Activated naive CD4-positive, alpha-beta T cell treated with anti-CD3 and anti-CD28 coated beads for 36 hours (primary cell): ENCODE measurements around the gene POLR2C. TPM values are rescaled to one million over a fixed set of nuclear protein-coding genes. Genes with fewer than 3 reads are reported as not detected.

Experiments
- CTCF ChIA-PET: fragments of 350-600 bp; sonication (Branson Sonifier 250); formaldehyde crosslinking; loops from one replicate; lab custom pipeline; 2021; ENCODE audit warnings: antibody characterized with exemption; lab: Charles Lee
- DNase-seq: peaks from one replicate; pipeline ENCODE4 v3.0.0-alpha.2; 2020
- H3K27ac Mint-ChIP-seq: one replicate; pipeline ENCODE4 v1.8.0; 2021; ENCODE audit warnings: mild to moderate bottlenecking, mixed read lengths
- H3K27me3 Mint-ChIP-seq: one replicate; pipeline ENCODE4 v1.8.0; 2021; ENCODE audit warnings: low read depth, mixed read lengths
- H3K36me3 Mint-ChIP-seq: one replicate; pipeline ENCODE4 v1.8.0; 2021; ENCODE audit warnings: low read depth, mixed read lengths
- H3K4me1 Mint-ChIP-seq: one replicate; pipeline ENCODE4 v1.8.0; 2021; ENCODE audit warnings: low read depth, mixed read lengths
- H3K4me3 Mint-ChIP-seq: one replicate; pipeline ENCODE4 v1.8.0; 2021; ENCODE audit warnings: mild to moderate bottlenecking, moderate library complexity, mixed read lengths
- H3K9me3 Mint-ChIP-seq: one replicate; pipeline ENCODE4 v1.8.0; 2021; ENCODE audit warnings: mixed read lengths
- intact Hi-C: fragments of 100-400 bp; cut with micrococcal nuclease; formaldehyde crosslinking; loops from one replicate; pipeline ENCODE4 v1.15.1; 2023
- total RNA-seq, 2 experiments: library from RNA; stranded (reverse); gene quantifications; one replicate each; pipeline ENCODE4 v1.2.3, GENCODE V29; 2021

POLR2C gene
- total RNA-seq, 2 experiments from 2014 or later = 49.4 to 53.0 TPM

DNA sequence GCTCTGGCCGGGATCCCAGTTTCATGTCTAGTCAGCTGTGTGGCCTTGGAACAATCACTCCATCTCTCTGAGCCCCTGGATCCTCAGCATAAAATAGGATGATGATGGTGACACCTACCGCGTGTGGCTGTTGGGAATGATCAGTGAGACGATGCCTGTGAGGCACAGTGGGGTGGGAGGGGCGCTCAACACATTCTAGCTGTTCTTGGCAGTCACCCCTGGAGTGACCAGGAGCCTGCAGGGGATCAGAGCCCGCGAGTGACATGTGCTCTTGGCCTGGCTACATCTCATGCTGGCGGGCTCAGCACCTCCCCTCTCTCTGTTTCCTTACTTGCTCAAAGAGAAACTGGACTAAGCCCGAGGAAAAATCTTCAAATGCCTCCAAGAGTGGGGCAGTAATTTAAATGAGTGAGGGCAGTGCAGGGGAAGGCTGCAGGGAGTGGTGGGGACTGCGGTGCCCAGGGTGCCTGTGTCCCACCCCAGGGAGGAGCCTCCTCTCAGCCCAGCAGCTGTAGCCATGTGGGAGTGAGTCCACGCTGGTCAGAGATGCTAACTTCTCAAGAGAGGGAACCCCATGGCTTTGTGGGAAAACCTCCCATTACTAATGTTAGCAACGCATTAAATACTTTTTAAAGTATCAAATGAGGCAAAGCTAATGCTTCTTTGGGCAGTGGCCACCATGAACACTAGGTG lies 46.9 kb downstream of the POLR2C start:
- intact Hi-C loops = no loop called here
- DNase-seq = no peak
- Mint-ChIP-seq H3K9me3 (no peaks in the 10 kb centered on the region), H3K27ac (no peak overlapping the region), H3K4me3 (no peak overlapping the region), H3K27me3 (no peaks in the 10 kb centered on the region), H3K36me3 (no peaks in the 10 kb centered on the region), H3K4me1 (no peaks in the 10 kb centered on the region)
- CTCF ChIA-PET = interaction anchor here (1.1 to 1.6 kb wide), 4 partner anchors 9 to 92 kb away, joined by 3 read pairs; no protein-coding TSS in a partner anchor

DNA sequence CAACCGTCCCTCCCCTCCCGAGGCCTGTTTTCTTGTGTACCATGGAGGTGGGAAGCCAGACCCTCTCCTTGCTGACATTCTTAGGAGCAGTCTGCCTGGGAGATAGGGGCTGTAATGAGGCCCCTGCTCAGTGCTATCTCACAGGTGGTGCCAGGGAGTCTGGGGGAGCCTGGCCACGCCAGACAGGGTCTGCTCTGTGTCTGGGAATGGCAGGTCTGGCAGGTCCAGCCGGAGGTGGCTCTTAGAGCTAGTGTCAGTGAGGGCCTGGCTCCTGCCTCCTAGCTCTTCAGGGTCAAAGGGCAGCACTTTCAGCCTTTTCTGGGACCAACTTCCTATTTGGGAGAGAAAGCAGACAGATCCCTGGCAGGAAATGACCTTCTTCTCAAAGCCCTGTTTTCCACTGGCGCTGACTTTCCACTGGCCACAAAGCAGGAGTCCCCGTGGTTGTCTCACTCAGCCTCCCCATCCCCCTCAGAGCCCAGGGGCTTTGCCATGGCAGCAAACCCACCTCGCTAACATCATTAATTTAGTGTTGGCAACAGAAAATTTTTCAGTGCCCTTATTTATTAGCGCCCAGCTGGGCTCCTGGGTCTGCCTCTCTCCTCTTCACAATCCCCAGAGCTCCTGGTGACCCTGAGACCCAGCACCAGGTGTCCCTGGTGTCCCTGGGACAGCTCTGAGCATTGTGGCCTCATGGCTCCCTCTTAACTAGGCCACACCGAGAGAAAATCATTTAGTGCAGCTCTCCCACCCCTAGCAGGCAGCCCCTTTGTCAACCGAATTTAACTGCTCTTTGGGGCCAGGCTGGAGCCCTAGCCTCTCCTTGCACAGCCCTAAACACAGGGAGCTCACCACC lies 47.8 kb downstream of the POLR2C start:
- Mint-ChIP-seq H3K4me3 (no peak overlapping the region), H3K4me1 (no peaks in the 10 kb centered on the region), H3K27ac (no peak overlapping the region), H3K9me3 (no peaks in the 10 kb centered on the region), H3K36me3 (no peaks in the 10 kb centered on the region), H3K27me3 (no peaks in the 10 kb centered on the region)
- CTCF ChIA-PET = interaction anchor here (0.6 to 2.2 kb wide), 4 partner anchors 10 to 752 kb away, joined by 3 to 10 read pairs (median 4); no protein-coding TSS in a partner anchor
- intact Hi-C loops = no loop called here
- no peak for DNase-seq

DNA sequence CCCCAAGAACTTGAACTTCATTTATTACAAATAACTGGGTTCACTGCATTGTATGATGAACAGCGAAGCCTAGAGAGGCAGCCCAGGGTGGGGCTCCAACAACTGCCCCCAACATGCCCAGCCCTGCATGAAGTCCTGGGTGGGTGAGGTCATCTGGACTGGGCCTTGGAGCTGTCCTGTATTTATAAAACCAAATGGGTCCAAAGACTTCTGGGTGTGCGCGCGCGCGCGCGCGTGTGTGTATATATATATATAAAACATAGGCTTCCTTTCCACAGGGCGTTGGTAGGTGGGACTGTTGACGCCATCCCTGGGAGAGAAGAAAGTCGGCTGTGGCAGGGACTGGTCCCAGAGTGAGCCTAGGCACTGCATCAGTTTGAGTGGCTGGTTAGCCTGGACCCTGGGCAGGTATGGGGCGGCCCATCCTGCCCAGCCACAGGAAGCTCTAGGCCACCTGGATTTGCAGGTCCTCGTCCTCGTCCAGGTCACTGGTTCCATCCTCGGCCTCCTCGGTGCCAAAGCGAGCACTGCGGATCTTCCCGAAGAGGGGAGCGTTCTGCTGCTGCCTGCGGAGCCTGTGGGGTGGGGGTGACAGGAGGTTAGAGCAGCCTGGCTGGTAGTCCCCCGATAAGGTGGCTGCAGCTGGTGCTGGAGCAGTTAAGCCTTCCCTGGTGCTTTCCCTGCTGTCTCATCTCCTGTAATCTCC lies 50.0 kb downstream of the POLR2C start:
- no peak for DNase-seq
- Mint-ChIP-seq H3K4me3 (no peak overlapping the region), H3K9me3 (no peaks in the 10 kb centered on the region), H3K27ac (no peak overlapping the region), H3K4me1 (no peaks in the 10 kb centered on the region), H3K36me3 (peaks cover 2% of the 10 kb centered on the region), H3K27me3 (no peaks in the 10 kb centered on the region)
- intact Hi-C loops = no loop called here
- CTCF ChIA-PET = interaction anchor here (2.1 kb wide), 1 partner anchor 37 kb away, joined by 8 read pairs; no protein-coding TSS in a partner anchor

DNA sequence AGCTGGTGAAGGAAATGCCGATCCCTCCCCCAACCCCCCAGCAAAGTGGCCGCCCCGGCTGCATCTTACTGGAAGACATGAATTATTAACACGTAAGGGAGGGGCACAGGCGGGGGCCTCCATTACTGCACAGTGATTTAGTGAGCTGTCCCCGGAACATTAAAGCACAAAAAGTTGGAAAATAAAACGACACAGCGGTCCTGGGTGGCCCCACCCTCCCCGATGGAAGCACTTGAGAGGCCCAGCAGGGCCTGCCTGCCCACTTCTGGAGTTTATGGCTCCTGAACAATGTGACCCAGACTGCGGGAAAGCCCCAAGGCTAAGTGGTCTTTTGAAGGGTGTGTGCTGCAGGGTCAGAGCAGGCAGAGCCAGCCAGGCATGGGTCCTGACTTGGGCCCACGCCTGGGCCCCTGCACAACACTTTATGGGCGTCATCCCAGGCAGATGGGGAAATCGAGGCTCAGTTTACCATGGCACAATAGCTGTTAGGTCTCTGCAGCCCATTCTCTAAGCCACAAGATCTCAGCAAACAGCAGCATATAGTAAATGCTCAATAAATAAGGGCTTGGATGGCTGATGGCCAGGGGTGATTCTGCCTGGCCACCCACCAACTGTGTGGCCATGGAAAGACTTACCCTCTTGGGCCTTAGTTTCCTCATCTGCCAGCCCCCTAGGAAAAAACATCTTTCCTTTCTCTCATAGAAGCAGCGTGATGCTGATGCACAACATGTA lies 51.1 kb downstream of the POLR2C start:
- DNase-seq = no peak
- Mint-ChIP-seq H3K27me3 (no peaks in the 10 kb centered on the region), H3K4me3 (no peak overlapping the region), H3K4me1 (no peaks in the 10 kb centered on the region), H3K27ac (no peak overlapping the region), H3K36me3 (peaks cover 2% of the 10 kb centered on the region), H3K9me3 (no peaks in the 10 kb centered on the region)
- CTCF ChIA-PET = interaction anchor here (0.6 to 2.1 kb wide), 4 partner anchors 38 to 543 kb away, joined by 3 to 8 read pairs (median 3); no protein-coding TSS in a partner anchor
- intact Hi-C loops = no loop called here

DNA sequence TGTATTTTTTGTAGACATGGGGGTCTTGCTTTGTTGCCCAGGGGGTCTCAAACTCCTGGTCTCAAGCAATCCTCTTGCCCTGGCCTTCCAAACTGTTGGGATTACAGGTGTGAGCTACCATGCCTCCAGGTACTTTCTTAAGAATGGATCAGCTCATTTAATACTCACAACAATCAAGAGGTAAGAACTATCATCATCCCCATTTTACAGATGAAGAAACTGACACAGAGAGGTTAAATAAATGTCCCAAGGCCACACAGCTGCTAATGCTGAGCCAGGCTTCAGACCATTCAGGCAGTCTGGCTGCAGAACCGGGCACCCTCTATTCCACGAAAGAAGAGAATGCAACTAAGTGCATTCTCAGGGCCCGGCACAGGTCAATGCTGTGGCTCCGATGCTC lies 51.9 kb downstream of the POLR2C start:
- Mint-ChIP-seq H3K27ac (no peak overlapping the region), H3K27me3 (no peaks in the 10 kb centered on the region), H3K36me3 (peaks cover 2% of the 10 kb centered on the region), H3K4me3 (no peak overlapping the region), H3K9me3 (no peaks in the 10 kb centered on the region), H3K4me1 (no peaks in the 10 kb centered on the region)
- intact Hi-C loops = no loop called here
- DNase-seq = no peak
- CTCF ChIA-PET = interaction anchor here (1.1 to 2.1 kb wide), 2 partner anchors 39 to 97 kb away, joined by 3 to 8 read pairs; no protein-coding TSS in a partner anchor

DNA sequence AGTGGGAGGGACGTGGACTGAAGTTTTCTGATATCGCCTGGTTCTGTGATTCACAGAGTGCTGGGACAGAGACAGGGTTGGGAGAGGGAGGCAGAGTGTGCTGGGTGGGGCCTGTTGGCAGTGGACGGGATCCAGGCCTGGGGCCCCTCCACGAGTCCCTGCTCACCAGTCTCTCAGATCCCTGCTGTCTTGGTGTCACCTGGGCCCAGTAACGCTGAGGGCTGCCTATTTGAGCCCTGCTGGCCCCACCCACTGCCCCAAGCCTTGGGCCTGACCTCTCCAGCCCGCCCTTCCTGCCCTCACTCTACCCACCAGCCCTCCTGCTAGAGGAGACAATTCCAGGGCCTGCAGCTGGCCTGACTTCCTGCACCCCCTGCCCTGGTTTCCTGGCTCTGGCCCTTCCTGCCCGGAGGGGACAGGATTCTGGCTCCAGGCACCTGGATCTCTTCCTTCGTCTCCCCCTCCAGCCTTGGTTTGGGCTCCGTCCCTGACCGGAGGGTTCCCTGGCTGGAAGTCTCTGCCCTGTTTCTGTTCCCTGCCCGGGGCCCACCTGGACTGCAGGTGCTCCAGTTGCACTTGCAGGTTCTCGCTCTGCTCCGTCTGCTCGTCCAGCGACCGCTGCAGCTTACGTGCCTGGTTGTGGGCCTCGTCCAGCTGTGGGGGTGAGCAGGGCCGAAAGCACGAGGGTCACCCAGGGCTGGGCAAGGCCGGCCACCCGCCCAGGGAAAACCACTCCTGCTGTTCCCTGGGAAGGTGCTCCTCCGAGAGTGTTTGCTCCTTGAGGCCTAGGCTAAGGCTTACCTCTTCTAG lies 52.5 kb downstream of the POLR2C start:
- DNase-seq = no peak
- no peak overlapping the region for H3K4me3 Mint-ChIP-seq
- no peaks in the 10 kb centered on the region for H3K27me3 Mint-ChIP-seq
- no peaks in the 10 kb centered on the region for H3K9me3 Mint-ChIP-seq
- intact Hi-C loops = no loop called here
- no peak overlapping the region for H3K27ac Mint-ChIP-seq
- H3K36me3 Mint-ChIP-seq = peaks cover 2% of the 10 kb centered on the region
- CTCF ChIA-PET = interaction anchor here (1.1 to 2.1 kb wide), 2 partner anchors 40 to 97 kb away, joined by 3 to 8 read pairs; no protein-coding TSS in a partner anchor
- H3K4me1 Mint-ChIP-seq = peaks cover under 1% of the 10 kb centered on the region

DNA sequence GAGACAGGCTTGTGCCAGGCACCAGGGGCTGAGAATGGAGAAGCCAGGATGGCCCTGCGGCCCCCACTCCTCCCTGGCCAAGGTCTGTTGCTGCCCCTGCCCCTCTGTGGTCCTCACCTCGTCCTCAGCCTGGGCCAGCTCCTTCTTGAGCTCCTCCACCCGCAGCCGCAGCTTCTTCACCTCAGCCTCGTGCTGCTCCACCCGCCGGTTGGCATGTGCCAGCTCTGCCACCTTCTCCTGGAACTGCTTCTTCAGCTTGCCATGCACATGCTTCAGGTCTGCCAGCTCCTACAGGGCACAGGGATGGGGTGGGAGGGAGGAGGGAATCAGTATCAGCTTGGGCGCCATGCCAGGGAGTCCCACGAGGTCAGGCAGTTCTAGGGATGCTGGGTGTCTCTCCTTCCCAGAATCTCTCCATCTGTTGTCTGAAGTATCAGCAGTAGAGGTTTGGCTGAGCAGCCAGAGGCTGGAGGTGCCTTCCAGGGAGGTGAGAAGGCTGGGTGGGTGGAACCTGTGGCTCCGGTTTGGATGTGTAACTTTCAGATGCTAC lies 53.8 kb downstream of the POLR2C start:
- Mint-ChIP-seq H3K4me3 (no peak overlapping the region), H3K27me3 (no peaks in the 10 kb centered on the region), H3K36me3 (peaks cover 2% of the 10 kb centered on the region), H3K9me3 (no peaks in the 10 kb centered on the region), H3K4me1 (peaks cover 4% of the 10 kb centered on the region), H3K27ac (no peak overlapping the region)
- intact Hi-C loops = no loop called here
- CTCF ChIA-PET = interaction anchor here (0.8 to 5.9 kb wide), 9 partner anchors 12 to 213 kb away, joined by 3 to 79 read pairs (median 4); partner anchors contain the start of genes CCDC102A and POLR2C
- DNase-seq = no peak

DNA sequence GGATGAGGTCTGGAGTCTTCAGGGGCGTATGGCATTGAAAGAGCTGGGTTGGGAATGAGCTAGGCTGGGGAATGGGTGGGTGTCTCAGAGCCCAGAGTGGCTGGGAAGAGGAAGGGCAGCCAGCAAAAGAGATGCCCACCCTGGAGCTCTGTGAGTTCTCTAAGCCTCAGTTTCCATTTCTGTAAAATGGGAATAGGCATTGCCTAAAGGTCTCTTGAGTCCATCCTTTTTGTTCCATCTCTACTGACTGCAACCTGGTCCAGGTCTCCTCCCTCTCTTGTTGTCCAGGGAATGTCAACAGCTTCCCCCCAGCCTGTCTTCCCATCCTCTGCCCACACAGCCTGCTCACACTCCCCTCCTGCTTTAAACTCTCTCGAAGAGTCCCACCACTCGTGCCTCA lies 54.3 kb downstream of the POLR2C start:
- intact Hi-C loops = no loop called here

DNA sequence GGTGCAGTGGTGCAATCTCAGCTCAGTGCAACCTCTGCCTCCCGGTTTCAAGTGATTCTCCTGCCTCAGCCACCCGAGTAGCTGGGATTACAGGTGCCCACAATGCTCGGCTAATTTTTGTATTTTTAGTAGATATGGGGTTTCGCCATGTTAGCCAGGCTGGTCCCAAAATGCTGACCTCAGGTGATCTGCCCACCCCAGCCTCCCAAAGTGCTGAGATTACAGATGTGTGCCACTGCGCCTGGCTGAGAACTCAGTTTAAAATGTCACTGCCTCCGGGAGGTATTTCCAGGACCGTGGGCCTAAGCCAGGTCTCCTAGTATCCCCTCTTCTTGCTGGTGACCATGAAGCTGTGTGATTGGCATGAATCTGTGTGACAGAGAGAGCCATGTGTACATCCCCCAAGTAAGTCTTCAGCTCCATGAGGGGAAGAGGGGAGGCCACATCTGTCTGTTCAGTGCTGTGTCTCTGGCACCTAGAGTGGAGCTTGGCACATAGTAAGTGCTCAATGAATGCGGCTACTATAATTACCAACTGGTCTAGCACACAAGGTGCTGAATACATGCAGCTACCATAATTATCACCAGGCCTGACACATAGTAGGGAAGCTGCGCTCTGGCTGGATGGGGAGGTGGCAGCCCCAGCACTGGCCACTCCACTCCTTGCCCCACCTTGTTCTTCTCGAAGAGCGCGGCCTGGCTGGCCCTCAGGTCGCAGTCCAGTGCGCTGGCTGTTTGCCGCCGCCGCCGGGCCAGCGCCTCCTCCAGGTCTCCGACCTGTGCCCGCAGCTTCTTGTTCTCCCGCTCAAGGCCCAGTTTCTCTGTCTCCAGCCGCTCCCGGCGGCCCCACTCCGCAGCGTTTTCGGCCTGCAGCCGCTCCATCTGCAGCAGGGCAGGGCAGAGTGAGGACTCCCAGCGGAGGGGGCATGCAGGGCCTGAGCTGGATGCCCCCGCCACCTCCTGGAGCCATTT lies 55.2 kb downstream of the POLR2C start:
- CTCF ChIA-PET = interaction anchor here (0.7 to 5.9 kb wide), 12 partner anchors 10 to 106 kb away, joined by 3 to 79 read pairs (median 4); partner anchors contain the start of genes CCDC102A, CIAPIN1, COQ9 and DOK4
- peaks cover 2% of the 10 kb centered on the region for H3K36me3 Mint-ChIP-seq
- intact Hi-C loops = no loop called here
- no peak for DNase-seq
- no peak overlapping the region for H3K4me3 Mint-ChIP-seq
- no peak overlapping the region for H3K27ac Mint-ChIP-seq
- no peaks in the 10 kb centered on the region for H3K9me3 Mint-ChIP-seq
- no peaks in the 10 kb centered on the region for H3K27me3 Mint-ChIP-seq
- peaks cover 4% of the 10 kb centered on the region for H3K4me1 Mint-ChIP-seq

More for the DNA sequence above, 54.3 kb downstream of the POLR2C start:
- DNase-seq = no peak
- Mint-ChIP-seq H3K36me3 (peaks cover 2% of the 10 kb centered on the region), H3K27me3 (no peaks in the 10 kb centered on the region), H3K27ac (no peak overlapping the region), H3K4me1 (peaks cover 4% of the 10 kb centered on the region), H3K4me3 (no peak overlapping the region), H3K9me3 (no peaks in the 10 kb centered on the region)
- CTCF ChIA-PET = interaction anchor here (0.8 to 5.9 kb wide), 10 partner anchors 11 to 214 kb away, joined by 3 to 79 read pairs (median 4); partner anchors contain the start of genes CCDC102A and POLR2C

DNA sequence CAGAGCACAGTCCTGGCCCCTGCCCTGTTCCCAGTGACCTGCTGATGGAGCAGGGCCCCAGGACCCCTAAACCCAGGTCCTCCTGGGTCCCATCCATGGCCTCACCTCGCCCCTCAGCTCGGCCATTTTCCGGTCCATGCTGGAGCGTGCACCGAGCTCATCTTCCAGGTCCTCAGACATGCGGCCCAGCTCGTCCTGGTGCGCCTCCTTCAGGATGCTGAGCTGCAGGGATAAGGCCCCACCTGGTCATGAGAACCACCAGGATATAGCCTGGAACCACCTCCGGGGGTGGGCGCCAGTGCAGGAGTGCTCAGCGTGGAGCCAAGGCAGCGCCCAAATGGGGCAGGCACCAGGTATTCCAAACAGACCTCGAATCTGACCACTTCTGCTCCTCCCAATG lies 56.0 kb downstream of the POLR2C start:
- Mint-ChIP-seq H3K36me3 (peaks cover 2% of the 10 kb centered on the region), H3K4me1 (peaks cover 4% of the 10 kb centered on the region), H3K9me3 (no peaks in the 10 kb centered on the region), H3K27me3 (no peaks in the 10 kb centered on the region), H3K4me3 (no peak overlapping the region), H3K27ac (no peak overlapping the region)
- DNase-seq = no peak
- CTCF ChIA-PET = interaction anchor here (0.6 to 5.9 kb wide), 12 partner anchors 11 to 283 kb away, joined by 3 to 79 read pairs (median 11); partner anchors contain the start of genes CCDC102A, CIAPIN1, COQ9 and DOK4
- intact Hi-C loops = no loop called here
